Measurements from ENCODE around the gene SPATS1.

- no peak for TF ChIP-seq CTCF (IDR thresholded peaks at IDR 0.05 in 4 of 5, conservative IDR thresholded peaks at IDR 0.05 in 1 of 5)
- no peak for TF ChIP-seq POLR2A (IDR thresholded peaks at IDR 0.05)
These were observed 38.6 kb upstream of the SPATS1 start for GRCh38 chr6:44303842-44304241.

Measured in gastrocnemius medialis (tissue), 4 donors.